Epidermal melanocyte (primary cell): ENCODE results near the gene SLC3A2.
"Not testable (repeated sequence)": the region's sequence is repeated elsewhere in the genome, so short reads cannot be mapped to it uniquely, and the experiment has no call there.

Experiments used
- DNase-seq: peaks from one replicate; pipeline ENCODE4 v3.0.0; 2011; ENCODE audit warnings: low spot score; ENCODE audit not compliant: insufficient read length

Gene SLC3A2

DNA sequence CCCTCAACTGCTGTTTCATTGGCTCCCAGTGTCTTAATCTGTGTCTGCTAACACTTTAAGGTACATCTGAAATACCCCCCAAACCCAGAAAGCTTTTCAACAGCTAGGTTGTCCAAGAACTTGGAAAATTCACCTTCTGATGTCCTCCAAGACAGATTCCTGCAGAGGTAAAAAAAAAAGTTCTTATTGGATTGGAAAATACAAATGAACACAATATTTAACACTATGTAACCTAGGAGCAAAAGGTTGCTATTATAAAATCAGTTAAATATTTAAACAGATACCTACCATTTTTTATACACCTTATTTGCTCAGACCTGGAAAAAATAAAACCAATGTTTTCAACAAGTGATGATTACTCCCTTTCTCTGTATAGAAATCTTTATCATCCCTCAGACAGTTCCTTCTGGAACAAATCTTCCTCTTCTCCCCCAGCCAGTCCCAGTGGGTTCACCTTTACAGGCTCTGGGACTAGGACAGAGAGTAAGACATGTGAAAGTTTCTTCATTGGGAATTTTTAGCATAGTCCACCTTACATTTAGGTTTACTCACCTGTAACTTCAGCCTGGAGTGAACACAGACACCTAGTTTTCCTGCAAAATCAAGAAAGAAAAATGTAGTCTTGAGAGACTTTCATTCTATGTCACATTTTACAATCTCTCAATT, 28.0 kb upstream of the SLC3A2 start:
- DNase-seq, result no peak

DNA sequence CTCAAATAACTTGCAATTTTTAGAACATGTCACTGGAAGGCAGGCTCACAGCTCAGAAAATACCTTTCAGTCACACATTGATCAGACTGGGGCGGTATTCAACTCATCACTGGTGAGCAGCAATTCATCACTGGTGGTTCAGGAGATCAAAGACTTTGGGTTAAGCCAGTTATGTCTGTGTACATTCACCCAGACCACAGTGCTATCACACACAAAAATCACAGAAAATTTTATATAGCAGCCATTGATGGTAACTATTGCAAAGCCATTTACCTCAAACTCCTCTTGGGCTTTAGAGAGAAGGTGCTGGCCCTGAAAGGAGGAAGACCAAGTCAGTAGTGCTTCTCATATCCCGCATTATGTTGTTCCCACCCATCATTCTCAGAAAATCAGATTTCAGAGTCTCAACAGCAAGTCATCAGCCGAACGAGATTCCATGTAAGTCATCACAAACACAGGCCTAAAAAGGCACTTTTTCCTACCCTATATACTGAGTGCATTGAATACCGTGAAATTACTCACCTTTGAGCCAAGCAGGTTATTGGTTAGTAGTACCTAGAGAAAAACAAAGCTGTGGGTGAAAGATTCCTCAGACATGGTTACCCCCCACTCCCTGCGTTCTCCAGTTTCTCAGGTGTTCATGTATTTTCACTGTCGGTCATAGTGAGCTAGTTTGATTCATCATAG, 27.3 kb upstream of the SLC3A2 start:
- DNase-seq, result no peak

DNA sequence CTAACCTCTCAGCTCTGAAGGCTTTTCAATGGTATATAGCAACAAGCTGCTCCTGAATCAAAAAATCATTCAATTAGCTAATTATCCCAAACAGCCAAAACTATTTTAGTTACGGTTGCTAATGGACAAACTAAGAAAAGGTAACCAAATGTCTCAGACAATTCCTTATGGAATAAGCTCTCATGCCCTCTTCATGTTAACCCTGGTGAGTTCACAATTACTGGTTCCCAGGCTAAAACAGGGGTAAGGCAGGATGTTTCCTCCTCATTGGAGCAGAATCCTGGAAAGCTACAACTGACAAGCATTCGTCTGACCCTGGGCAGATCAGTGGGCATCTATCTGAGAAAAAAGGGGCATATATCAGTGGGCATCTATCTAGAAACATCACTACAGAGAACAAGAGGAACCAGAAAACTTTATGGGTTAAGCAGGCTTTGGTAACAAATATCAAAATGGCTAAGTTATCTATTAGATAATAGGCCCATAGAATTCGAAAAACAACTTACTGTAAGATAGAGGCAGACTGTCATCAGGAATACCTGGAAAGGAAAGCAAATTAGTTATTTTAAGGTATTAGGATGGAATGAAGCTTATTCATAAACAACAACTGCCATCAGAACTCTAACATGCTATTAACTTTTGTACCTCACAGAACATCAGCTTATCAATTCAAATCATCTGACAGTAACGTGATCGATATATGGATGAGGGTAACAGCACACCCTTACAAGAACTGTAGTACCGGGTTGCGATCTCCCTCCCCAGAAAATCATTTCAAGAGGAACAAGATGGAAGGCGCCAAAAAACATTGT, 26.5 kb upstream of the SLC3A2 start:
- no peak for DNase-seq

DNA sequence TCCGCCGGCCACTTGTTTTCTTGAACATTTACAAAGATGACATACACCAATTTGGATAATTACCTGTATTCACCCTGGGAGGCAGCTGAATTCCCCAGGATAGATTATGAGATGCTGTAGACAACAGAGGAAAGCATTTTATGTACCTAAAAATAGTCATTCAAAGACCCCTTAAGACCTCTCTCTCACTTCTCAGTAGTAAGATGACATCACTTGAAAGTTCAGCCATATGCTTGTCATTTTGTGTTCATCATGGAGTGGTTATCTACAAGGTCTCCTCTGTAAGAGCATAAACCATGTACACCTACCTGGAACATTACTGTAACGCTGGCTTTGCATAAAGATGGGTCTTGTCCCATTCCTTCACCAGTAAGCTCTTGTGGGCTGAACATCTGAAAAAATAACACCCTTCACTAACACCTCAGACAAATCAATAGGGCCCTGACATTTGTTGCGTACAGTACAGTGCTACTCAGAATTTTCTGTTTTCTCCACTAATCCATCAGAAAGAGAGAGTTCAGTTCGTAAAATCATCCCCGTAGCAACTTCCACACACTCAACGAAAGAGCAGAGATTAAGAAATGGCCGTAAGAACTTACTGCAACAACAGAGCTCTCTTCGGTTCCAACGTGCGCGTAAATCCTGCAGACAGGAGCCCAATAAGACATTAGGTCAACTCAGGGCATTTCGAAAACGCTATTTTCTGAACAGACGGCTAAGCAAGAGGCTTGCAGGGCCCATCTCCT, 25.7 kb upstream of the SLC3A2 start:
- DNase-seq, result no peak

DNA sequence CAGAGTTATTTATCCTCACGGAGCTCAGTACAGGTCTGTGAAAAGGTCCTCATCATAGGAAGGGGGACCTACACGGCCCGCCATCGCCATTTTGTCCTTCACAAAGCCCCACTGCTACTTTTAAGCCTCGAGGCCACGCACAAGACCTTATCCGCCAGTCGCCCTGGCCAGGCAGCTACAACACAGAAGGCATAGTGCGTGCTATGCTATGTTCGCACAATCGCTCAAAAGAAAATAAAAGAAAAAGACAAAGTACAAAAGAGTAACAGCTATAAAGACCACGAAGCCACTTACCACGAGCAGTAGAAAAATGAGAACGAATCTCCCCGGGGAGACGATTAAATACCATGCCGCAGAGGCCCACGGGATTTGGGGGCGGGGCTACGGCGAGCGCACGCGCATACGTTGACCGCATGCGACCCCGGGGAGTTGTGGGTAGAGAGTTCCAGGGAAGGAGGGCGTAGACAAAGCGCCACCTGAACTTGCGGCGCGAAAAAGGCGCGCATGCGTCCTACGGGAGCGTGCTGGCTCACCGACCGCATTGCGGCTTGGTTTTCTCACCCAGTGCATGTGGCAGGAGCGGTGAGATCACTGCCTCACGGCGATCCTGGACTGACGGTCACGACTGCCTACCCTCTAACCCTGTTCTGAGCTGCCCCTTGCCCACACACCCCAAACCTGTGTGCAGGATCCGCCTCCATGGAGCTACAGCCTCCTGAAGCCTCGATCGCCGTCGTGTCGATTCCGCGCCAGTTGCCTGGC, 24.9 kb upstream of the SLC3A2 start:
- peak; percentile 92 for DNase-seq

DNA sequence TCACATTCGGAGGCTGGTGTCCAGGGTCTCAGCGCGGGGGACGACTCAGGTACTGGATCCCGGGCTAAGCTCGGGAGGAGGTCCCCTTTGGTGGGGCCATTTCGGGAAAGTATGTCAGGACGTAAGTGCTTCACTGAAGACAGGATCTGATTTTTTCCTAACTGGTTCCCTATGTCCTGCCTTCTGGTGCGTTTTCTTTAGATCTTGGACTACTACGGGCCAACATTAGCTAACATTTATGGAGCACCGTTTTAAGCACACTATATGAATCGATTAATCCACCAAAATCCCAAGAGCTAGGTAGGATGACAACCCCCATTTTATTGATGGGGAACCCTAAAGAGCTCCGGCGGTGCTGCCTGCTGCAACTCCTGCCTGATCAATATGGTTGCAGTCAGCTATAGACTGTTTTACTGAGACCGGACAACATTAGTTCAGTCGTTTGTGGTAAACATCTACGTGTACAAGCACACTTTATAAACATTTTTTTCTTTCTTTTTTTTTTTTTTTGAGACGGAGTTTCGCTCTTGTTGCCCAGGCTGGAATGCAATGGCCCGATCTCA, 24.3 kb upstream of the SLC3A2 start:
- no peak for DNase-seq

DNA sequence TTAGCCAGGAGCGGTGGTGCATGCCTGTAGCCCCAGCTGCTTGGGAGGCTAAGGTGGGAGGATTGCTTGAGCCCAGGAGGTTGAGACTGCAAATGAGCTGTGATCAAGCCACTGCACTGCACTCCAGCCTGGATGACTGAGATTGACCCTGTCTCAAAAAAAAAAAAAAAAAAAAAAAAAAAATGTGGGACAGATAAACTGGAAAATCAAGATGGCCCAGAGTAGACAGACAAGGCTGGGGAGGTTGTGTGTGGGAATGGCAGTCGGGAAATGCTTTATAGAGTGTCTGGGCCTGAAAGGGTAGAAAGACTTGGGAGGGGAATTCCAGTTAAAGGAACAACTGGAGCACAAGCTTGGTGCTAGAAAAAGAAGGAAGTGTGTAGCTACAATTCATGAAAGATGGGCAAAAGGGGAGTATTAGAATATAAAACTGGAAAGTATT, 23.1 kb upstream of the SLC3A2 start:
- DNase-seq, result no peak

DNA sequence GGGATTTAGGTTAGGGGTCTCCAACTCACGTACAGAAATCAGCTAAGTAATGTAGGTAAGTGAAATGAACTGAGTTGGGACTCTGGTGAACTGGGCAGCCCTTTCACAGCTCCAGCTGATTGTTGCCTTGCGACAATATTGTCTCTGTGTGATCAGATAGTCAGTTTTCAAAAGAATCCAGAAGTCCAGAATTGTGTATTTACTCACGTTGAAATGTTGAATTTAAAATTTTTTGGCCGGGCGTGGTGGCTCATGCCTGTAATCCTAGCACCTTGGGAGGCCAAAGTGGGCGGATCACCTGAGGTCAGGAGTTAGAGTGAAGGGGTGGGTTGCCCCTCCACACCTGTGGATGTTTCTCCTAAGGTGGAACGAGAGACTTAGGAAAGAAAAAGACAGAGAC, 22.5 kb upstream of the SLC3A2 start:
- no peak for DNase-seq

DNA sequence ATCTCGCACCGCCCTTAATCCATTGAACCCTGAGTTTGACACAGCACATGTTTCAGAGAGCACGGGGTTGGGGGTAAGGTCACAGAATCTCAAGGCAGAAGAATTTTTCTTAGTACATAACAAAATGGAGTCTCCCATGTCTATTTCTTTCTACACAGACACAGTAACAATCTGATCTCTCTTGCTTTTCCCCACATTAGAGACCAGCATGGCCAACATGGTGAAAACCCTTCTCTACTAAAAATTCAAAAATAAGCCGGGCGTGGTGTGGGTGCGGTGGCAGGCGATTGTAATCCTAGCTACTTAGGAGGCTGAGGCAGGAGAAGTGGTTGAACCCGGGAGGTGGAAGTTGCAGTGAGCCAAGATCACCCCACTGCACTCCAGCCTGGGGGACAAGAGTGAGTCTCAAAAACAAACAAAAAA, 21.4 kb upstream of the SLC3A2 start:
- DNase-seq, result not testable (repeated sequence)

DNA sequence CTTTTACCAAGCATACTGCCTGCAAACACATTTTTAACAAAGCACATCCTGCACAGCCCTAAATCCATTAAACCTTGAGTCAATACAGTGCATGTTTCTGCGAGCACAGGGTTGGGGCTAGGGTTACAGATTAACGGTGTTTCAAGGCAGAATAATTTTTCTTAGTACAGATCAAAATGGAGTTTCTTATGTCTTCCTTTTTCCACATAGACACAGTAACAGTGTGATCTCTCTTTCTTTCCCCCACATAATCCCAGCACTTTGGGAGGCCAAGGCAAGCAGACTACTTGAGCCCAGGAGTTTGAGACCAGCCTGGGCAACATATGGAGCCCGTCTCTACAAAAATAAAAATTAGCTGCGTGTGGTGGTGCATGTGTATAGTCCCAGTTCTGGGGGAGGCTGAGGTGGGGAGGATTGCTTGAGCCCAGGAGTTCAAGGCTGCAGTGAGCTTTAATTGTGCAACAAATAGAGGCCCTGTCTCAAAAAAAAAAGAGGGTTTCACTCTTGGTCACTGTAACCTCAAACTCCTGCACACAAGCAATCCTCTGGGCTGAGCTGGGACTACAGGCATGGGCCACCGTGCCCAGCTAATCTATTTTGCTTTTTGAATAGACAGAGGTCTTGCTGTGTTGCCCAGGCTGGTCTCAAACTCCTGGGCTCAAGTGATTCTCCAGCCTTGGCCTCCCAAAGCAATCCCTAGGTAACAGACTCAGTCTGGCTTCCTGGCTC, 19.7 kb upstream of the SLC3A2 start:
- no peak for DNase-seq

DNA sequence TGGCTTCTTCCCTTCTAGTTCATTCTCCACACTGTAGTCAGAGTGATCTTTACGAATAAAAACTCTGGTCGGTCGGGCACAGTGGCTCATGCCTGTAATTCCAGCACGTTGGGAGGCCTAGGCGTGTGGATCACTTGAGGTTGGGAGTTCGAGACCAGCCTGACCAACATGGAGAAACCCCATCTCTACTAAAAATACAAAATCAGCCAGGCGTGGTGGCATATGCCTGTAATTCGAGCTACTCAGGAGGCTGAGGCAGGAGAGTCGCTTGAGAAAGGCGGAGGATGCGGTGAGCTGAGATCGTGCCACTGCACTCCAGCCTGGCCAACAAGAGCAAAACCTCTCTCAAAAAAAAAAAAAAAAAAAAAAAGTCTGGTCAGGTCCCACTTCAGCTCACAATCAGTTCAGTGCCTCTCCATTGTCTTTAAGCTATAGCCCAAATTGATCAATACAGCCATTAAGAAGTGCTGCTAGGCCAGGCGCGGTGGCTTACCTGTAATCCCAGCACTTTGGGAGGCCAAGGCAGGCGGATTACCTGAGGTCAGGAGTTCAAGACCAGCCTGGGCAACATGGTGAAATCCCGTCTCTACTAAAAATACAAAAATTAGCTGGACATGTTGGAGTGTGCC, 19.0 kb upstream of the SLC3A2 start:
- not testable (repeated sequence) for DNase-seq

DNA sequence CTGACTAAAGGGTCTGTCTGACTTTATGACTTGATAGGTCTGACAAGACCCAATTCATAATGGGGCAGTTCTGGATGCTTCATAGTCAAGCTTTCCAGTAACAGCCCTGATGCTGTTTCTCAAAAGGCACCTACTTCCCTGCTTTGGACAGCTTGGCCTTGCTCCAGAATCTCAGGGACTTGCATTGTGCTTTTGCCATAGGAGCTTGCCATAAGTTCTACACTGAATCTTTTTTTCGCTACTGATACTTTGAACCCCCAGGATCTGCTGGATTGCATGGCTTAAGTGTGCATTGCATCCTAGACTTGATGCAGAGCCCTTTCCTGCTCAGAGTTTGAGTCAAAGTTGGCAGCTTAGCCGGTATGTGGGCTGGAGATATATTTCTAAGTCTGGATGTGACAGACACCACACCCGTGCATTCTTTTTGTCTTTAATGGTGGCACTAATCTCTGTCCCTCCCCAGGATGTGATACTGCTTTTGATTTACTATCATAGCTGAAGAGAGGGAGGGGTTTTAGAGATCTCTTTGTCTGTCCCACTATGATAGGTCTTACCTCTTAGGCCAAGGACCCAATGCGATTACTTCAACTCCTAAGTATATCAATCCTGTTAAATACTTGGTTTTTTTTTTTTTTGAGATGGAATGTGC, 16.9 kb upstream of the SLC3A2 start:
- no peak for DNase-seq

DNA sequence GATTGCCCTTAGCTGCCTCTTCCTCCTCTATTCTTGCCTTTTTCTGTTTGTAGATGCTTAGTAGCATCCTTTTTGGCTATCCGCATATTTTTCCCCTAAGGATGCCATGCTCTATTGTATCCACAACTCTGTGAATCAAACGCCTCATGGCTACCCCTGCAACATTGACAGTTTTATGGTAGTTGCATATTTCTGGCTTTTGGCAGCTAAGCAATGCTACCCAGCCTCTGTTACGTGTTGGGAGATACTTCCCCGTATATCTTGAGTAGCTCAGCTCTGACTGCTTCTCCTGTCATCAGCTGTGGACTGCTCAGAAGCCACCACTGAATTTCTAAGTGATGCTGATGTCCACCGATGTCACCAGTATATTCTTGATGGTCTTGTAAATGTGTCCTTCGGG, 15.1 kb upstream of the SLC3A2 start:
- no peak for DNase-seq

DNA sequence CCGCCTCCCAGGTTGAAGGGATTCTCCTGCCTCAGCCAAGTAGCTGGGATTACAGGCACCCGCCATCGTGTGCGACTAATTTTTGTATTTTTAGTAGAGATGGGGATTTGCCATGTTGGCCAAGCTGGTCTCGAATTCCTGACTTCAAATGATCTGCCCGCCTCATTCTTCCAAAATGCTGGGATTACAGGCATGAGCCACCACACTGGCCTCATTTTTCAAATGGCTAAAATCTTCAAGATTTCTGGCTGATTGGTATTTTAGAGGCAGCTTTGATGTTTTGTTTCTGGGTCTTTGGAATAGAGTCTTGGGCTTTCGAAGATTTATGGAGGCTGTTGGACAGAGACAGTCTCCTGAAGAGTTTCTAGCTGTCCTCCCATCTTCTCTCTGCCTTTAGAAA, 5.8 kb upstream of the SLC3A2 start:
- no peak for DNase-seq

DNA sequence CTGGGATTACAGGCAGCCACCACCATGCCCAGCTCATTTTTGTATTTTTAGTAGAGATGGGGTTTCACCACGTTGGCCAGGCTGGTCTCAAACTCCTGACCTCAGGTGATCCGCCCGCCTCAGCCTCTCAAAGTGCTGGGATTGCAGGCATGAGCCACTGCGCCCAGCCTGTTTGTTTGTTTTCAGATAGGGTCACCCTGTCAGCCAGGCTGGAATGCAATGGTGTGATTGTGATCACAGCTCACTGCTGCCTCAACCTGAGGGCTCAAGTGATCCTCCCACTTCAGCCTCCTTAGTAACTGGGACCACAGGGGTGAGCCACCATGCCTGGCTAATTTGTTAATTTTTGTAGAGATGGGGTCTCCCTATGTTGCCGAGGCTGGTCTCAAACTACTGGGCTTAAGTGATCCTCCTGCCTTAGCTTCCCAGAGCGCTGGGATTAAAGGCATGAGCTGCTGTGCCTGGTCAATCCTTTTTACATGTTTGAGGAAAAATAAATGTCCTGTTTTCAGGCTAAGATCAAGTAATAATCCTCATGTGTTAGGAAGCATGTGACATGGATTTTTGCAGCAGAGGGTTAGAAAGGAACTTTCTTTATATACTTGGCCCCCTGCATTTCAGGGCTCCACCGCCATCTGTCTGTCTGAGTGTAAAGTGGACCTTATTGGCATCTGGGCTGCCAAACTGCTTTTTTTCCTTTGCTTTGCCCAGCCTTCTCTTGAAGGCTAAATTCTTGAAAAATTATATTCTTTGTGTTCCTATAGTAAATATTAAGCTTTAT, 4.8 kb upstream of the SLC3A2 start:
- DNase-seq, result peak; percentile 59

DNA sequence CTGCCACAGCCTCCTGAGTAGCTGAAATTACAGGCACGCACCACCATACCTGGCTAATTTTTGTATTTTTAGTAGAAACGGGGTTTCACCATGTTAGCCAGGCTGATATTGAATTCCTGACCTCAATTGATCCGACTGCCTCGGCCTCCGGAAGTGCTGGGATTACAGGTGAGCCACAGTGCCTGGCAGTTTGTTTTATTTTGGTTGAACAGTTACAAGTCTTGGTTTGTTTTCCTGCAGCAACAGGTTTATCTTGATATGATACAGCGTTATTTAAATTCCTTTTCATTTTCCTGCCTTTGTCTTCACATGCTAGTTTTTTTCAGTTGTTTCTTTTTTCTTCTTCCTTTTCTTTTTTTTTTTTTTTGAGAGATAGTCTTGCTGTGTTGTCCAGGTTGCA, 4.0 kb upstream of the SLC3A2 start:
- no peak for DNase-seq

DNA sequence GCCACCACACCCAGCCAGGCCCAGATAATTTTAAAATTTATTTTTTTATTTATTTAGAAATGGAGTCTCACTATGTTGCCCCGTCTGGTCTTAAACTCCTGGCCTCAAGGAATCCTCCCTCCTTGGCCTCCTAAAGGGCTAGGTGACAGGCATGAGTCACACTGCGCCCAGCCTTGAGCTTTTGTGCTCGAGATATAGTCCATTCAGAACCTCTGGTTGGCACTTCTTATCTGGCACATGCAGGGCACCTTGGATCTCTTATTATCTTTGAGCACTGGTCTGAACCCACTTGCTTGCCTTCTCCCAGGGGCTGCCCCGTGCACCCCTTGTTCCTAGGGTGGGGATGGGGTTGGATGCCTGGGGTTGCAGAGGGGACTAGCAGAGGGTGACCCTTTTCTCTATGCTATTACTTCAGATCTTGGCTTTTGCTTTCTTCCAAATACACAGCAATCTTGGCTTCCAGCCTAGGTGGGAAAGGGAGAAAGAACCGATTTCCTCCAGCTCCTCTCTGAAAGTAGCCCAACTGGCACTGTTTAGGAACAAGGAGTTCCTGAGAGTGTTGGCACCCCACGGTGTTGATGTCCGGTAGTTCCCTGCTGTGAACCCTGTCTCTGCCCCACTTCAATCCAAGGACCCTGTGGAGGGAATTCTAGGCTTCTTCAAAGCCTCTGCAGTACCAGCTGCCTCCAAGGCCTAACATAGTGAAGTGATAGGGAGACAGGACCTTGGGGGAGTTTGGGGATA, 1.3 kb upstream of the SLC3A2 start:
- DNase-seq, result no peak
